Naive thymus-derived CD4-positive, alpha-beta T cell (primary cell): Measurements from ENCODE around the gene MBTPS1. TPM values are rescaled to one million over a fixed set of nuclear protein-coding genes. Genes with fewer than 3 reads are reported as not detected.

Source experiments
- ATAC-seq: fragments of 150-1000 bp; cut with Tn5 transposase; 2 replicates; pipeline ENCODE4 v1.10.0; 2021; ENCODE audit warnings: mild to moderate bottlenecking, moderate library complexity
- CTCF ChIA-PET: fragments of 350-600 bp; sonication (Branson Sonifier 250); formaldehyde crosslinking; loops from one replicate; lab custom pipeline; 2021; ENCODE audit warnings: antibody characterized with exemption; lab: Charles Lee
- POLR2A ChIA-PET: fragments of 350-600 bp; sonication (Branson Sonifier 250); formaldehyde crosslinking; loops from one replicate; lab custom pipeline; 2021; ENCODE audit warnings: antibody characterized with exemption, inconsistent platforms; lab: Charles Lee
- DNase-seq, 9 donors: peaks; one replicate each; pipeline versions ENCODE4 v3.0.0 to v3.0.0-alpha.2; 2020 to 2022; ENCODE audit warnings: mixed read lengths in 1 of 9
- H3K27ac ChIP-seq: one replicate; pipeline ENCODE4 v1.7.0; 2013; ENCODE audit warnings: mild to moderate bottlenecking, low read depth, low read length, moderate library complexity
- H3K27me3 ChIP-seq, 2 donors: one replicate each; pipeline ENCODE4 v1.7.0; 2013; ENCODE audit warnings: low read length in 2 of 2, mild to moderate bottlenecking in 2 of 2, moderate library complexity in 2 of 2; ENCODE audit not compliant: control insufficient read depth in 2 of 2, insufficient read depth in 2 of 2
- H3K36me3 ChIP-seq, 3 experiments: 1 replicate in 2 of 3; 2 replicates in 1 of 3; pipeline ENCODE4 v1.7.0; 2013; ENCODE audit warnings: low read length in 3 of 3, mild to moderate bottlenecking in 3 of 3, moderate library complexity in 1 of 3; ENCODE audit not compliant: insufficient read depth in 3 of 3, control insufficient read depth in 2 of 3
- H3K4me1 ChIP-seq, 2 donors: one replicate each; pipeline ENCODE4 v1.7.0; 2013; ENCODE audit warnings: low read length in 2 of 2, mild to moderate bottlenecking in 2 of 2, moderate library complexity in 1 of 2; ENCODE audit not compliant: control insufficient read depth in 2 of 2, insufficient read depth in 2 of 2
- H3K4me3 ChIP-seq: 2 replicates; pipeline ENCODE4 v1.7.0; 2013; ENCODE audit warnings: mild to moderate bottlenecking, low read length
- H3K9me3 ChIP-seq, 3 experiments: 1 replicate in 2 of 3; 2 replicates in 1 of 3; pipeline ENCODE4 v1.7.0; 2013; ENCODE audit warnings: low read length in 3 of 3; ENCODE audit not compliant: control insufficient read depth in 2 of 3
- H3K27ac Mint-ChIP-seq, 9 donors: one replicate each; pipeline ENCODE4 v1.8.0; 2020 to 2022; ENCODE audit warnings: mixed read lengths in 9 of 9, mild to moderate bottlenecking in 8 of 9, moderate library complexity in 5 of 9, inconsistent platforms in 2 of 9
- H3K27me3 Mint-ChIP-seq, 5 donors: one replicate each; pipeline ENCODE4 v1.8.0; 2021 to 2022; ENCODE audit warnings: mixed read lengths in 5 of 5, mild to moderate bottlenecking in 1 of 5
- H3K36me3 Mint-ChIP-seq, 5 donors: one replicate each; pipeline ENCODE4 v1.8.0; 2020 to 2022; ENCODE audit warnings: mixed read lengths in 5 of 5, mild to moderate bottlenecking in 3 of 5, inconsistent platforms in 1 of 5
- H3K4me1 Mint-ChIP-seq, 7 donors: one replicate each; pipeline ENCODE4 v1.8.0; 2020 to 2022; ENCODE audit warnings: mixed read lengths in 7 of 7, mild to moderate bottlenecking in 3 of 7, inconsistent platforms in 1 of 7
- H3K4me3 Mint-ChIP-seq, 10 donors: one replicate each; pipeline ENCODE4 v1.8.0; 2020 to 2022; ENCODE audit warnings: mild to moderate bottlenecking in 10 of 10, mixed read lengths in 10 of 10, moderate library complexity in 6 of 10, inconsistent platforms in 2 of 10
- H3K9me3 Mint-ChIP-seq, 11 donors: one replicate each; pipeline ENCODE4 v1.8.0; 2020 to 2022; ENCODE audit warnings: mixed read lengths in 11 of 11, mild to moderate bottlenecking in 4 of 11, inconsistent platforms in 1 of 11, moderate library complexity in 1 of 11
- intact Hi-C, 2 donors: fragments of 100-400 bp; cut with micrococcal nuclease; formaldehyde crosslinking; loops; one replicate each; pipeline ENCODE4 v1.15.1; 2023
- polyA plus RNA-seq, 2 donors: library from polyadenylated mRNA; unstranded; fragments of 300-500 nt; fragmentation: Illumina TruSeq; gene quantifications; one replicate each; pipeline ENCODE4 v1.2.3, GENCODE V29; 2021
- total RNA-seq, 6 experiments: library from RNA in 5 of 6; stranded (reverse) in 5 of 6; gene quantifications; 1 replicate in 5 of 6; 2 replicates in 1 of 6; pipeline ENCODE4 v1.2.3 and lab custom pipeline; 2021 to 2026

MBTPS1 gene
- total and polyA plus RNA-seq, 7 experiments from 2014 or later: 48.6 to 157 (median 111) TPM

- H3K4me1 ChIP-seq: no peaks in the 10 kb centered on the region
- no peaks in the 10 kb centered on the region for H3K9me3 ChIP-seq
- H3K27ac ChIP-seq: no peak overlapping the region
- peaks cover 0 to 8% (median 0%) of the 10 kb centered on the region in 5 donors for H3K36me3 Mint-ChIP-seq
- peaks cover 0 to 8% (median 0%) of the 10 kb centered on the region in 7 donors for H3K4me1 Mint-ChIP-seq
- H3K27me3 Mint-ChIP-seq: peaks cover 7 to 23% (median 14%) of the 10 kb centered on the region in 5 donors
- ATAC-seq (no peak), DNase-seq (no peak)
- ChIA-PET POLR2A (no interaction called here), CTCF (no interaction called here)
- H3K9me3 Mint-ChIP-seq: no peaks in the 10 kb centered on the region
- peak overlapping the region in 1 of 9 donors; percentile 42 for H3K27ac Mint-ChIP-seq
- peaks cover 0 to 10% (median 0%) of the 10 kb centered on the region in 3 experiments for H3K36me3 ChIP-seq
- H3K4me3 Mint-ChIP-seq: peak overlapping the region in 1 of 10 donors; percentile 4
- intact Hi-C loops: no loop called here
- H3K4me3 ChIP-seq: no peak overlapping the region
- no peaks in the 10 kb centered on the region for H3K27me3 ChIP-seq
Measured at GRCh38 chr16:84044118-84044488, 72.6 kb downstream of the MBTPS1 start.

- peak overlapping the region in 1 of 9 donors; percentile 42 for H3K27ac Mint-ChIP-seq
- CTCF ChIA-PET: no interaction called here
- intact Hi-C loops: no loop called here
- peaks cover 0 to 1% (median 0%) of the 10 kb centered on the region in 11 donors for H3K9me3 Mint-ChIP-seq
- peaks cover 0 to 8% (median 0%) of the 10 kb centered on the region in 7 donors for H3K4me1 Mint-ChIP-seq
- H3K4me3 Mint-ChIP-seq: no peak overlapping the region
- no peak for DNase-seq
- Histone ChIP-seq H3K4me3 (no peak overlapping the region), H3K4me1 (no peaks in the 10 kb centered on the region), H3K27ac (no peak overlapping the region), H3K9me3 (no peaks in the 10 kb centered on the region), H3K27me3 (no peaks in the 10 kb centered on the region), H3K36me3 (peaks cover 0 to 5% (median 0%) of the 10 kb centered on the region in 3 experiments)
- POLR2A ChIA-PET: no interaction called here
- peaks cover 7 to 23% (median 16%) of the 10 kb centered on the region in 5 donors for H3K27me3 Mint-ChIP-seq
- peaks cover 0 to 4% (median 0%) of the 10 kb centered on the region in 5 donors for H3K36me3 Mint-ChIP-seq
- ATAC-seq: no peak
Measured at GRCh38 chr16:84043486-84044117, 73.1 kb downstream of the MBTPS1 start.

- H3K27me3 ChIP-seq: no peaks in the 10 kb centered on the region
- no peaks in the 10 kb centered on the region for H3K36me3 Mint-ChIP-seq
- H3K4me1 Mint-ChIP-seq: peaks cover 0 to 8% (median 0%) of the 10 kb centered on the region in 7 donors
- CTCF ChIA-PET: no interaction called here
- no peaks in the 10 kb centered on the region for H3K9me3 ChIP-seq
- POLR2A ChIA-PET: no interaction called here
- H3K36me3 ChIP-seq: no peaks in the 10 kb centered on the region
- H3K27ac ChIP-seq: no peak overlapping the region
- no peak overlapping the region for H3K4me3 Mint-ChIP-seq
- DNase-seq: no peak
- intact Hi-C loops: no loop called here
- no peak overlapping the region for H3K4me3 ChIP-seq
- H3K27ac Mint-ChIP-seq: peak overlapping the region in 1 of 9 donors; percentile 32
- no peak for ATAC-seq
- peaks cover 7 to 23% (median 16%) of the 10 kb centered on the region in 5 donors for H3K27me3 Mint-ChIP-seq
- H3K4me1 ChIP-seq: no peaks in the 10 kb centered on the region
- H3K9me3 Mint-ChIP-seq: peaks cover 0 to 2% (median 0%) of the 10 kb centered on the region in 11 donors
Measured at GRCh38 chr16:84042879-84043485, 73.8 kb downstream of the MBTPS1 start.

- intact Hi-C loops: no loop called here
- Histone ChIP-seq H3K27me3 (no peaks in the 10 kb centered on the region), H3K36me3 (no peaks in the 10 kb centered on the region), H3K4me3 (no peak within 1 kb of the TSS), H3K27ac (no peak within 1 kb of the TSS), H3K9me3 (no peaks in the 10 kb centered on the region), H3K4me1 (no peaks in the 10 kb centered on the region)
- Mint-ChIP-seq H3K27ac (peak within 1 kb of the TSS in 1 of 9 donors; percentile 32), H3K36me3 (no peaks in the 10 kb centered on the region), H3K27me3 (peaks cover 7 to 23% (median 16%) of the 10 kb centered on the region in 5 donors), H3K4me3 (no peak within 1 kb of the TSS), H3K9me3 (peaks cover 0 to 2% (median 0%) of the 10 kb centered on the region in 11 donors), H3K4me1 (peaks cover 0 to 8% (median 0%) of the 10 kb centered on the region in 7 donors)
- CTCF ChIA-PET: no interaction called here
- ATAC-seq (no peak), DNase-seq (no peak)
- POLR2A ChIA-PET: no interaction called here
Measured at GRCh38 chr16:84042308-84042878, 74.3 kb downstream of the MBTPS1 start, which contains the start of gene SLC38A8. TSS of gene SLC38A8 (minus strand) at chr16:84042795. CDS start at chr16:84042157, 638 bp downstream.

GRCh38 chr16:84041881-84042280, 74.9 kb downstream of the MBTPS1 start:
- POLR2A ChIA-PET: no interaction called here

GRCh38 chr16:84040823-84041820, 75.6 kb downstream of the MBTPS1 start:
- peaks cover 0 to 3% (median 0%) of the 10 kb centered on the region in 3 experiments for H3K9me3 ChIP-seq
- Mint-ChIP-seq H3K27me3 (peaks cover 7 to 23% (median 16%) of the 10 kb centered on the region in 5 donors), H3K9me3 (peaks cover 0 to 4% (median 0%) of the 10 kb centered on the region in 11 donors), H3K27ac (no peak overlapping the region), H3K36me3 (no peaks in the 10 kb centered on the region), H3K4me3 (no peak overlapping the region), H3K4me1 (peaks cover 0 to 8% (median 0%) of the 10 kb centered on the region in 7 donors)
- no peak overlapping the region for H3K4me3 ChIP-seq
- POLR2A ChIA-PET: no interaction called here
- CTCF ChIA-PET: interaction anchor here (0.6 kb wide), 1 partner anchor 137 kb away, joined by 3 read pairs; no protein-coding TSS in a partner anchor
- H3K27ac ChIP-seq: no peak overlapping the region
- no peaks in the 10 kb centered on the region for H3K27me3 ChIP-seq
- intact Hi-C loops: no loop called here
- no peaks in the 10 kb centered on the region for H3K4me1 ChIP-seq
- no peaks in the 10 kb centered on the region for H3K36me3 ChIP-seq
- ATAC-seq (no peak), DNase-seq (no peak)

More at GRCh38 chr16:84041881-84042280, 74.9 kb downstream of the MBTPS1 start:
- no peak overlapping the region for H3K27ac Mint-ChIP-seq
- H3K4me1 Mint-ChIP-seq: peaks cover 0 to 8% (median 0%) of the 10 kb centered on the region in 7 donors
- H3K27me3 Mint-ChIP-seq: peaks cover 7 to 23% (median 16%) of the 10 kb centered on the region in 5 donors
- no peaks in the 10 kb centered on the region for H3K9me3 ChIP-seq
- H3K36me3 ChIP-seq: no peaks in the 10 kb centered on the region
- DNase-seq (no peak), ATAC-seq (no peak)
- peaks cover 0 to 2% (median 0%) of the 10 kb centered on the region in 11 donors for H3K9me3 Mint-ChIP-seq
- H3K4me3 Mint-ChIP-seq: no peak overlapping the region
- no peaks in the 10 kb centered on the region for H3K27me3 ChIP-seq
- no peaks in the 10 kb centered on the region for H3K4me1 ChIP-seq
- no peaks in the 10 kb centered on the region for H3K36me3 Mint-ChIP-seq
- CTCF ChIA-PET: no interaction called here
- H3K4me3 ChIP-seq: no peak overlapping the region
- intact Hi-C loops: no loop called here
- H3K27ac ChIP-seq: no peak overlapping the region
